Astrocyte of the cerebellum (primary cell): ENCODE data around the gene SLC24A4.

Experiments used
- DNase-seq: peaks from one replicate; pipeline ENCODE4 v3.0.0-alpha.2; 2011; ENCODE audit warnings: low read depth
- H3K4me3 ChIP-seq: 2 replicates; pipeline ENCODE4 v1.5.1; 2011; ENCODE audit warnings: mild to moderate bottlenecking, low read depth, low read length, moderate library complexity
- CTCF ChIP-seq: IDR thresholded peaks from 2 replicates; pipeline ENCODE4 v1.5.1; 2012; ENCODE audit warnings: low read length, low read depth, moderate library complexity, mild to moderate bottlenecking; ENCODE audit errors: missing control alignments
- in situ Hi-C: cut with HindIII; loops from 2 replicates; pipeline ENCODE4 v1.10.0; 2017; ENCODE audit warnings: low sequenced_read_pairs

Gene SLC24A4

GRCh38 chr14:92409043-92409442 lies 86.1 kb downstream of the SLC24A4 start:
- no peak for DNase-seq
- TF ChIP-seq CTCF: no peak
- no peak overlapping the region for H3K4me3 ChIP-seq
- in situ Hi-C loops: no loop called here

GRCh38 chr14:92411135-92411534 lies 88.2 kb downstream of the SLC24A4 start:
- no peak for TF ChIP-seq CTCF
- in situ Hi-C loops: no loop called here
- no peak overlapping the region for H3K4me3 ChIP-seq
- DNase-seq: no peak

GRCh38 chr14:92411941-92412340 lies 89.0 kb downstream of the SLC24A4 start:
- in situ Hi-C loops: no loop called here

GRCh38 chr14:92412912-92413311 lies 89.9 kb downstream of the SLC24A4 start:
- TF ChIP-seq CTCF: no peak
- in situ Hi-C loops: no loop called here
- DNase-seq: no peak
- H3K4me3 ChIP-seq: no peak overlapping the region

More at GRCh38 chr14:92411941-92412340, 89.0 kb downstream of the SLC24A4 start:
- no peak for TF ChIP-seq CTCF
- no peak overlapping the region for H3K4me3 ChIP-seq
- DNase-seq: no peak

- no peak overlapping the region for H3K4me3 ChIP-seq
- in situ Hi-C loops: no loop called here
- no peak for DNase-seq
- TF ChIP-seq CTCF: no peak
Observed at GRCh38 chr14:92413379-92413778, 90.4 kb downstream of the SLC24A4 start.

GRCh38 chr14:92414690-92415445 lies 91.9 kb downstream of the SLC24A4 start:
- in situ Hi-C loops: no loop called here
- DNase-seq: no peak
- no peak for TF ChIP-seq CTCF
- H3K4me3 ChIP-seq: no peak overlapping the region
